Left ventricle myocardium inferior (tissue), 1 donor: ENCODE measurements around the gene NDUFAB1. TPM values are rescaled to one million over a fixed set of nuclear protein-coding genes. Genes with fewer than 3 reads are reported as not detected.

Experiments used
- DNase-seq: peaks from one replicate; pipeline ENCODE4 v3.0.0-alpha.2; 2020
- H3K27ac ChIP-seq: fragments of 200-600 bp; replicated peaks from 2 replicates; pipeline ENCODE4 v1.8.0; 2021
- H3K27me3 ChIP-seq: fragments of 200-600 bp; 2 replicates; pipeline ENCODE4 v1.8.0; 2021; ENCODE audit warnings: low read depth
- H3K36me3 ChIP-seq: fragments of 200-600 bp; 2 replicates; pipeline ENCODE4 v1.8.0; 2021
- H3K4me1 ChIP-seq: fragments of 200-600 bp; 2 replicates; pipeline ENCODE4 v1.8.0; 2021
- H3K4me3 ChIP-seq: fragments of 200-600 bp; 2 replicates; pipeline ENCODE4 v1.8.0; 2021; ENCODE audit warnings: mild to moderate bottlenecking, moderate library complexity
- H3K9me3 ChIP-seq: fragments of 200-600 bp; replicated peaks from 2 replicates; pipeline ENCODE4 v1.8.0; 2021
- intact Hi-C: fragments of 100-400 bp; cut with micrococcal nuclease; formaldehyde crosslinking; loops from one replicate; pipeline ENCODE4 v1.11.0; 2022
- long read RNA-seq: library from polyadenylated mRNA; unstranded; transcript quantifications from one replicate; pipeline ENCODE4 v2.0.0, GENCODE V29; 2021
- total RNA-seq: library from RNA; stranded (reverse); fragmentation: NEBNext Ultra II Directional; extraction: Animal tissue kit (Norgen Biotek cat#: 25700); gene quantifications from one replicate; pipeline ENCODE4 v1.2.1, GENCODE V29; 2021
- TF ChIP-seq, protein P1 (sequence below): fragments of 200-600 bp; IDR thresholded peaks from 2 replicates; pipeline ENCODE4 v1.8.0; 2021; ENCODE audit warnings: antibody characterized with exemption, mild to moderate bottlenecking, borderline replicate concordance
- donor health status: DM: no; HTN: yes; CAD: no; lungs with severe emphysema.

Gene NDUFAB1
- total RNA-seq = 464 TPM
- long read RNA-seq, transcript NDUFAB1-201 (5 exons, 717 nt) = major isoform, 338 of 345 reads
- long read RNA-seq, partial matches to known transcripts = 4 of 345 reads
- long read RNA-seq, other reads (novel, unspliced or antisense) = 1 of 345 reads

DNA sequence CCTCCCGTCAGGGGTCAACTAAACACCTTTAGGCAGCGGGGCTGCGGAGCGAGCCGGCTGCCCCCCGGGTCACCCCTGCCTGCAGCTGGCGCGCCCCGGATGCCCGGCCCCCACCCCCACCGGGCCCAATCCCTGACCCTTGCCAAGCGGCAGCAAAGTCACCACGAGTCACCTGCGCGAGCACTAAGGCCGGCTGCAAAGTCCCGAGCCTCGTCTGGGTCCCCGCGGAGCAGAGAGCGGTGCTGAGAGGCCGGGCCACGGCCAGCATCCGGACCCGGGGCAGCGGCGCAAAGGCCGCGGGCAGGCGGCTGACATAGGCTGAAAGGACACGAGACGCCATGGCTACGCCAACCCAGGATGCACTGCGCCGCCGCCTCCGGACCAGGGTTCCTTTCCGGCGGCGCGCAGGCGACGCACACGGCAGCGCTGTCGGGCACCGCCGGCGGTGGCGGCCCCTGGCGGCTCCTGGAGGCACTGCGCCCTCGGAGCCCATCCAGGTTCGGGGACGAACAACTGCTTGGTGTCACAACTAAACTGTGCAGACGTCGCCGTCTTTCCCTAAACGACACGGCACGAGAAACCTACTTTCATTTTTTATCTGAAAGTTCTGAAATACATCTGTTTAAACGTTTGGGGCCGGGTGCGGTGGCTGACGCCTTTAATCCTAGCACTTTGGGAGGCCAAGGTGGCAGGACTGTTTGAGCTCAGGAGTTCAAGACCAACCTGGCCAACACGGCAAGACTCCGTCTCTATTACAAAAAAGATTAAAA is at the start of gene NDUFAB1:
Gene NDUFAB1 (minus strand): TSS at position 366 of the 770 bp plus-strand sequence. CDS start 26 bp downstream, at position 340.
- Histone ChIP-seq H3K27me3 (no peaks in the 10 kb centered on the region), H3K4me3 (peak within 1 kb of the TSS; percentile 96), H3K36me3 (peaks cover 37% of the 10 kb centered on the region), H3K9me3 (no peaks in the 10 kb centered on the region), H3K4me1 (peaks cover 50% of the 10 kb centered on the region), H3K27ac (peak within 1 kb of the TSS; percentile 95)
- TF ChIP-seq, protein P1, sequence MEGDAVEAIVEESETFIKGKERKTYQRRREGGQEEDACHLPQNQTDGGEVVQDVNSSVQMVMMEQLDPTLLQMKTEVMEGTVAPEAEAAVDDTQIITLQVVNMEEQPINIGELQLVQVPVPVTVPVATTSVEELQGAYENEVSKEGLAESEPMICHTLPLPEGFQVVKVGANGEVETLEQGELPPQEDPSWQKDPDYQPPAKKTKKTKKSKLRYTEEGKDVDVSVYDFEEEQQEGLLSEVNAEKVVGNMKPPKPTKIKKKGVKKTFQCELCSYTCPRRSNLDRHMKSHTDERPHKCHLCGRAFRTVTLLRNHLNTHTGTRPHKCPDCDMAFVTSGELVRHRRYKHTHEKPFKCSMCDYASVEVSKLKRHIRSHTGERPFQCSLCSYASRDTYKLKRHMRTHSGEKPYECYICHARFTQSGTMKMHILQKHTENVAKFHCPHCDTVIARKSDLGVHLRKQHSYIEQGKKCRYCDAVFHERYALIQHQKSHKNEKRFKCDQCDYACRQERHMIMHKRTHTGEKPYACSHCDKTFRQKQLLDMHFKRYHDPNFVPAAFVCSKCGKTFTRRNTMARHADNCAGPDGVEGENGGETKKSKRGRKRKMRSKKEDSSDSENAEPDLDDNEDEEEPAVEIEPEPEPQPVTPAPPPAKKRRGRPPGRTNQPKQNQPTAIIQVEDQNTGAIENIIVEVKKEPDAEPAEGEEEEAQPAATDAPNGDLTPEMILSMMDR = peak; percentile 100
- intact Hi-C loops = no loop called here
- DNase-seq = peak; percentile 91

DNA sequence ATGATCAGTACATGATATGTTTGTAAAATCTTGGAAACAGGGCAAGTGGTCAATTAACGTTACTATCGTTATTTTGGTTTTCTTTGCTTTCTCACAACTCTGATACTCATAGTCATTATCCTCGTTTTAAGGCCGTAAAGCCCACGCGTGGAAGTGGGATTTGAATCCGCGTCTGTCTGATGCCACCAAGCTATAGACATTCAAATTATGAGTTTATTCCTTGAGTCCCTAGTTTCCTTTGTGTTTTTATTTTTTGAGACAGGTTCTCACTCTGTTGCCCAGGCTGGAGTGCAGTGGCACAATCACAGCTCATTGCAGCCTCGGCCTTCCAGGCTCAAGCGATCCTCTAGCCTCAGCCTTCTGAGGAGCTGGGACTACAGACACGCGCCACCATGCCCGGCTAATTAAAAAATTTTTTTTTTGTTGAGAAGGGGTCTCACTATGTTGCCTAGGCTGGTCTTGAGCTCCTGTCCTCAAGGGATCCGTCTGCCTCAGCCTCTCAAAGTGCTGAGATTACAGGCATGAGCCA is 46.2 kb upstream of the NDUFAB1 start:
- Histone ChIP-seq H3K4me1 (peaks cover 38% of the 10 kb centered on the region), H3K9me3 (no peaks in the 10 kb centered on the region), H3K27ac (peak overlapping the region; percentile 83), H3K27me3 (no peaks in the 10 kb centered on the region), H3K4me3 (peak overlapping the region; percentile 96), H3K36me3 (peaks cover 41% of the 10 kb centered on the region)
- intact Hi-C loops = no loop called here
- TF ChIP-seq, protein P1 = no peak
- DNase-seq = no peak

DNA sequence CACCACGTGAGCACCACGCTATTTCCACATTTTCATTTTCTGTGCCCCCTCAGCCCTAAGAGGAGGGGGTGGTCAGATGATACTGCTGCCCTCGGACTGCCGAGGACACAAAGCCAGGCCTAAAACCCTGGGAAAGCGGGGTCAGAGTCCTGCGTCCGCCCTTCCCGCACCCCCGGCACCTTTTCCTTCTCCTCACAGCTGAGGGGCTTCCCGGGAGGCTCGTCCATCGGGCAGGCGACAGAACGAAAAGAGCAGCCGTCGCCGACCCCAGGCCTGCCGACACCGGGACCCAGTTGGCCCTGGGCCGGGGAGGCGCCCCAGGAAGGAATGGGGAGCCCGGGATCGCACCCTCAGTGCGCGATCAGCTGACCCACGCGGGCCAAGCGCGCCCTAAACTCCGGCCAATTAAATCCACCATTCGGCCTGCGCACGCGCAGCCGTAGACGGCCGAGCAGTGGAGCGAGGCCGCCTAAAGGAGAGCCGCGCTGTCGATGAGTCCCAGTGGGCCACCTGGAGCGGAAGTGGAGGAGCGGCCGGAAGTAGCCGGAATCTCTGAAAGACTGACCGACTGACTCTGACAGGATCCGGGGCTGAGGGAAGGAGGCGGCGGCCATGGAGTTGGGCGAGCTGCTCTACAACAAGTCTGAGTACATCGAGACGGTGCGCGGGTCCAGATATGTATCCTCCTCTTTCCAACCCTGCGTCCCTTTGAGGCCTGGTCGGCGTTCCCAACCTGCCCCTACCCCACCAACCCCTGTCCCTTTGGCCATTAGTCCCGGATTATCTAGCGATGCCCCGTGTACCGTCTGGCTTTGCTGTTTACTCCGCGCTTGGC is 45.0 kb upstream of the NDUFAB1 start, which contains the start of the genes DCTN5 and PALB2:
Gene DCTN5 (plus strand): TSS at position 536 of the 835 bp plus-strand sequence. CDS start 77 bp downstream, at position 613.
Gene PALB2 (minus strand): TSS at position 380 of the 835 bp plus-strand sequence. CDS start 153 bp downstream, at position 227.
- Histone ChIP-seq H3K4me3 (peak within 1 kb of the TSS; percentile 96), H3K27me3 (no peaks in the 10 kb centered on the region), H3K9me3 (no peaks in the 10 kb centered on the region), H3K36me3 (peaks cover 40% of the 10 kb centered on the region), H3K4me1 (peaks cover 37% of the 10 kb centered on the region), H3K27ac (peak within 1 kb of the TSS; percentile 83)
- TF ChIP-seq, protein P1 = no peak
- intact Hi-C loops = no loop called here
- peak; percentile 93 for DNase-seq

DNA sequence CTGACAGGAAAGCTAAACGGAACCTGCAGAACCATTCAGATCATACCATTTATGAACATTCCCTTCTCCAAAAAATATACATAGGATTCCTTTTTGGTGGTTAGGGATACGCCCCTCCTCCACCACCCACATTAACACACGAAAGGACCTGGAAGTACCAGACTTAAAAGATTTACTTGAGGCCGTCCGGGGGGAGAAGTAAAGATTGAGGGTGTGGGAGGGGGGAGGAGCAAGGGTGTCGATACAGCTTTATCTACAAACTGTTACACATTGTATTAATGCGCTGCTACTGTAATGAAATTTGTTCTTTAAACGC is 44.5 kb upstream of the NDUFAB1 start:
- peaks cover 33% of the 10 kb centered on the region for H3K4me1 ChIP-seq
- H3K36me3 ChIP-seq = peaks cover 40% of the 10 kb centered on the region
- TF ChIP-seq, protein P1 = no peak
- peak overlapping the region; percentile 83 for H3K27ac ChIP-seq
- DNase-seq = no peak
- intact Hi-C loops = no loop called here
- no peaks in the 10 kb centered on the region for H3K9me3 ChIP-seq
- H3K4me3 ChIP-seq = peak overlapping the region; percentile 96
- no peaks in the 10 kb centered on the region for H3K27me3 ChIP-seq

DNA sequence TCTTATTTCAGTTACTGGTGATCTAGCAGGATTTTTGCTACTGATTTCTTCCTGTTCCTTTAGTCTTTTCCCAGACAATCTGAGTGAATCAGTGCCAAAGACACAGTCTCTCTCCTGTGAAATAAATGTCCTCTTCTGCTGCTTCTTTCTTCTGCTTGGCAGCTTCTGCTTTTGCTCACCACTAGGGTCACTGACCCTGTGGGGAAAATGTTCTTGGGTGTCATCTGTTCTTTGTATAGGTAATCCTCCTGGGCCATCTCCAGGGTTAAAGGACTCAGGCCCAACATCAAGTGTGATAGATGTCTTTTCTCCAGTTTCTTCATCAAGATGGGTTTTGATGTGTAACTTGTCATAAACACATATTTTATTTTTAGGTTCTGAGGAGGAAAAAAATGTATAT is 39.8 kb upstream of the NDUFAB1 start:
- Histone ChIP-seq H3K36me3 (peaks cover 55% of the 10 kb centered on the region), H3K9me3 (no peaks in the 10 kb centered on the region), H3K27me3 (no peaks in the 10 kb centered on the region), H3K27ac (no peak overlapping the region), H3K4me3 (no peak overlapping the region), H3K4me1 (peaks cover 16% of the 10 kb centered on the region)
- TF ChIP-seq, protein P1 = no peak
- DNase-seq = no peak
- intact Hi-C loops = no loop called here
